Fibroblast of gingiva (primary cell): ENCODE results near the gene DIP2C.
"Not testable (repeated sequence)": the region's sequence is repeated elsewhere in the genome, so short reads cannot be mapped to it uniquely, and the experiment has no call there.

Experiments
- DNase-seq: peaks from one replicate; pipeline ENCODE4 v3.0.0-alpha.2; 2011; ENCODE audit warnings: low read depth

Gene DIP2C

DNA sequence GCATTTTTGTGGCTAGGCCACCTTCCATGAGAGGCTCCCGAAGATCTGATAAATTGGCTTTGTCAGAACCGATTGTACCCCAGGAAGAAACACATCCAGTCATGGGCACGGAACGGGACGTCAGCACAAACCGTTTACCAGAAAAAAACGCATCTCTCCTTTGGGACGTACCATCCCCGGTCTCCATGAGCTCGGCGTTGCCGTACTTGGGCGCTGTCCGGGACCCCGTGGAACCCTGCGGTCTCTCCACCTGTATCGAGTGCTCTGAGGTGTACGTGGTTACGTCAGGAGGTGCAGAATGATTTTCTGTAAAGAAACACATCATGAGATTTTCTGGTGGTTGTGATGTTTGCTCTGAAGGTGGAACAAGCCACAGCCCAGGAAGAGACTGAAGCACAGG is 270.6 kb downstream of the DIP2C start:
- no peak for DNase-seq

DNA sequence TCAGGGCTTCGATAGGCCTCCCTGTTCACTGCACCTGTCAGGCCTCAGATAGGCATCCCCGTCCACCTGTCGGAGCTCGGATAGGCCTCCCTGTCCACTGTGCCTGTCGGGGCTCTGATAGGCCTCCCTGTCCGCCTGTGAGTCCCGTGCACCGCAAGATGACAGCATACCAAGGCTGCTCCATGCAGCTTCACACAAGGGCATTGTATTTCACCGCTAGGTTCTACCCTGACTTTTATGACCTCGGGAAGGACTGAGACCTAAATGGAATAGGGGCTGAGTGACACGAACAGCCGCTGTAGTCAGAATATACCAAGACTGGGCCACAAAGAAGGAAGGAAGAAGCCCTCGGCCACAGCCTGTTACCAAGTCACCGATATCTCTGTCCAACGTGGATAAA is 271.2 kb downstream of the DIP2C start:
- no peak for DNase-seq

DNA sequence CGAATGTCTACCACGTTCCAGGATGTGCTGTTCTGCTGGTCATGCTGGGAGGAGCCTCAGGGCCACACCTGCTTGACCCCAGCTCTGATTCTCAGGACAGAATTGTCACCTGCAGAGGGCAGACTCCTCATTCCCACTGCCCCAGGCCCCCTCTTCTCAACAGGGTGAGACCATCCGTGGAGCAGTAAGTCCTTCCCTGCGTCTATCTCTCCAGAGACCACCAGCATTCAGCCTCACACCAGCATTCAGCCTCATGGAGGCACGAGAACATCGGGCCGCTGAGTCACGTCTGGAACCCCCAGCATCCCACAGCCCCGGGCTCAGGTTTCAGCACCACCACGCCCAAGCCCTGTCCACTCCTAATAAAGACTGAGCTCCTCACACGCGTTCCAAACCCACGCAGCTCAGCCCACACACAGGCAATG is 273.4 kb downstream of the DIP2C start:
- DNase-seq = no peak

DNA sequence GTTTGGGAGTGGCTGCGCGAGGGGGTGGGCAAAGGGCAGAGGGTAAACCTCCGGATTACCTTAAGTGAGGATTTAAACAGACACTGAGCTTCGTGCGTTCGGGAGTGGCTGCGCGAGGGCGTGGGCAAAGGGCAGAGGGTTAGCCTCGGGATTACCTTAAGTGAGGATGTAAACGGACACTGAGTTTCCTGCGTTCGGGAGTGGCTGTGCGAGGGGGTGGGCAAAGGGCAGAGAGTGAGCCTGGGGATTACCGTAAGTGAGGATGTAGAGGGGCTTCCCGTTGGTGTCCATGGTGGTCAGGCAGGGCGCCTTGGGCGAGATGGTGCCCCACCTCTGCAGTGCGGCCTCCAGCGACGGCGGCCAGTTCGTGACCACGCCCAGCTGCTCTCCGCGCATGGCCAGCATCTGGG is 275.8 kb downstream of the DIP2C start:
- DNase-seq = no peak

DNA sequence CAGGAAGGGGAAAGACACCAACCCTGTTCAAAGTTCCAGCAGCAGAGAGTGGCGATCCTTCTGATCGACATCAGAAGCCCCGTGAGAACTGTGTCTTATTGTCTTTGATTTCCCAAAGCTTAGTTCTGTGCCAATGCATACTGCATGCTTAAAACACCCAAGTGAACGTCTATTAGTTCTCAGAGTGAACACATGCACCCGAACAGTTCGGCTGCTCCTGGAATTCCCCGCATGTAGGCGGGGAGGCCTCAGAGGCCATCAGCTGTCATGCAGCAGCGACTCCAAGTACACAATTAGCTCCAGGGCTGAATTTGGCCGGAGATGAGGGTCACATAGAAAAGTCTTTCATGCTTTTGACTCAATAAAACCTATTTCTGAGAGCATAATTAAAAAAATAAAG is 277.4 kb downstream of the DIP2C start:
- no peak for DNase-seq

DNA sequence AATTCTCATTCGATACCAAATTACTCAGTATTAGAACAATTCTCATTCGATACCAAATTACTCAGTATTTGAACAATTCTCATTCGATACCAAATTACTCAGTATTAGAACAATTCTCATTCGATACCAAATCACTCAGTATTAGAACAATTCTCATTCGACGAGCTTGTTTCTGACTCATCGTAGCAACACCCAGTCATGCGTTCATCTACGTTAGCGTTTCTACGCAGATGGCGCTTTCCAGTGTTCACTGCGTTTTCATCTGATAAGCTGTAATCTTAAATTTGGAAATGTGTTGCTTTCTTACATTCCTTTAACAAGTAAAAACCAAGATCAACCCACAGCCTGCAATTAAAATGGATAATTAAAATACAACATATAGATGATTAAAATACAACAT is 277.9 kb downstream of the DIP2C start:
- no peak for DNase-seq

DNA sequence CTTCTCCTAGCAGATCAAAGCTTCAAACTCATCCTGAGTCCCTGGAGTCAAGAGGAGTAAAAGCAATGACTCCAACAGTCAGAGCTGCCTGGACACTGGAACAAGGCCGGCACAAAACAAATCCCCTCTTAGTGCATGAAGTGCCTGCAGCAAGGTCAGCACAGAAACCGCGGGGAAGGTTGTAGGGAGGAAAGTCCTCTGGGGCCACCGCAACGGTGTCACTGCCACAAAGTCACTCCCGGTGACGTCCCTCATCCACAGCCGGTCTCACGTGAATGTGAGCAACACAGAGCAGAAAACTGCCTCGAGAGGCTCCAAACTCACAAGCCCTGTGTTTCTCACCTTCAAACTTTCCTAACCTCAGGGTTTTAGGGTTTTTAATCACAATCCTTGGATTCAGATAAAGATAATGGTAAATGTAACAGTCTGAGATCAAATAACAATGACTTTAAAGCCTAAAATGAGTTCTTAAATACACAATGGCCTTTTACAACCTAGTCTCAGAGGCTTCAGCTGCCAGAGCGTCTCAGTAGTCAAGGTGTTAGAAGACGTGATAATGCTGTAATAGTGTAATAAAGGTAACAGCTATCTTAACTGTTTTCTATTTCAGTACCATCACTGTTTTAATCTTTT is 279.9 kb downstream of the DIP2C start:
- no peak for DNase-seq

DNA sequence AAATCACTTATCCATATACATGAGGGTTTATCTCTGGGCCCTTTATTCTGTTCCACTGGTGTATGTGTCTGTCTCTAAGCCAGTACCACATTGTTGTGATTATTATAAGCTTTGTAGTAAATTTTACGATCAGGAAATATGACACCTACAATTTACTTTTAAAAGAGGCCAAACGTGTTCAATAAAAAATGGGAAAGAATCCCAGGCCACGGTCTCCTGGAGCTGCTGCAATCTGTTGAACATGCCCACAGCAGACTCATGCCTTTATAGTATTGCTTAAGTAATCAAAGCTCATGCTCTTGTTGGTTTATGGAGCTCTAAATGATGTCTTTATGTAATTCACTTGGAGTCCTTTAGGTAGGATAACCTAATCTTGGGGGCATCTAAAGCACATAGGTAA is 281.2 kb downstream of the DIP2C start:
- peak; percentile 70 for DNase-seq

DNA sequence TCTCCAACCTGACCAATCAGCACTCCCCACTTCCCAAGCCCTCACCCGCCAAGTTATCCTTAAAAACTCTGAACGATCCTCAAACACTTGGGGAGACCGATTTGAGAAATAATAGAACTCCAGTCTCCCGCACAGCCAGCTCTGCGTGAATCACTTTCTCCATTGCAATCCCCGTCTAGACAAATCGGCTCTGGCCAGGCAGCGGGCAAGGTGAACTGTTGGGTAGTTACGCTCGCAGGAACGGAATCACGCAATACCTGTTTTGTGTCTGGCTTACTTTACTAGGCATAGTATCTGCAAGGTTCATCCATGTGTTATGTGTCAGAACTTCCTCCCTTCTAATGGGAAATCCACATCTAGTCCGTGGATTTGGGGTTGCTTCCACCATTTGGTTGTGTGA is 282.5 kb downstream of the DIP2C start:
- DNase-seq = no peak

DNA sequence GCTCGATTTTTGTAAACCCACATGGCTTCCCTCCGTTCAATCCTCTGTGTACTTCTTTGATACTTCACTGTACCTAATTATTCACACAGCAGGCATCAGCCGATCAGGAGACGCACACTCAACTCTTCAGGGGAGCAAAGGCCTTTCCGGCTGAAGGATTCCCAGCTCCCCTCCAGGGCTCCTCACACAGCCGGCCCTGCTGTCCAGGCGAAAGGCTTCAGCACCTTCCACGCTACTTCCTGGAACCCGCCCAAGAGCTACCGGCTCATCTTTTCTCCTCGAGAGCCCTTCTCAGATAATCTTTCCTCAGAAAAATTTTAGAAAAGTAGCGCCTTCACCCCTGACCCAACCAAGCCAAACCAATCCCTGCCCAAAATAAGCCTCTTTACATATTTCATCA is 283.8 kb downstream of the DIP2C start:
- DNase-seq = no peak

DNA sequence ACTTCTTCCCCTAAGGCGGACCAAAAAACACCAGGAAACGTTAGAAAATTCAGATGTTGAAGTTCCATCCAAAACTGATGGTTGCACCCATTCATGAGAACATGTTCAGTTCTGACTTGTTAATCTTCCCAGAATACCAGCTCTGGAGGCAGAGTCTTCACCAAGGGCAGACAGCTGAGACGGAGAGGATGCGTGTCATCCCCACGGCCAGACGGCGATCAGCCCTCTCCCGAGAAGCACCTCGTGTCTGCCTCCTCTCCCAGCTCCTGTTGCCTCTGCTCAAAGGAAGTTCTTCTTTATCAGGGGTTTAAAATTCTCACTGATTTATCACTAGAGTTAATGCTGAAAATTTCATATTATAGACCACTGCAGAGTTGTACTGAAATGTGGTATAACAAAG is 284.5 kb downstream of the DIP2C start:
- DNase-seq = no peak

DNA sequence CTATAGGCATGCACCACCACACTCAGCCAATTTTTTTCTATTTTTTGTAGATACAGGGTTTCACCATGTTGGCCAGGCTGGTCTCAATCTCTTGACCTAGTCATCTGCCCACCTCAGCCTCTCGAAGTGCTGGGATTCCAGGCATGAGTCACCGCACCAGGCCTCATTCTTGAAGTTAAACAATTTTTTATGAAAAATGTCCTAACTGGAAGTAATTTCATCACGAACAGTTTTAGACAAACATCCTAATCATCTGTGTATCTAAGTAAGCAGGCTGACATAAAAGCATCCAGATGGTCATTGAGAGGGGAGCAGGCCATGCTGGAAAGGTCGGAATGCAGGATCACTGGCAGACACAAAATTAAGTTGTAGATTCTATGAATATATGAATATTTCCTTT is 285.1 kb downstream of the DIP2C start:
- peak; percentile 91 for DNase-seq

DNA sequence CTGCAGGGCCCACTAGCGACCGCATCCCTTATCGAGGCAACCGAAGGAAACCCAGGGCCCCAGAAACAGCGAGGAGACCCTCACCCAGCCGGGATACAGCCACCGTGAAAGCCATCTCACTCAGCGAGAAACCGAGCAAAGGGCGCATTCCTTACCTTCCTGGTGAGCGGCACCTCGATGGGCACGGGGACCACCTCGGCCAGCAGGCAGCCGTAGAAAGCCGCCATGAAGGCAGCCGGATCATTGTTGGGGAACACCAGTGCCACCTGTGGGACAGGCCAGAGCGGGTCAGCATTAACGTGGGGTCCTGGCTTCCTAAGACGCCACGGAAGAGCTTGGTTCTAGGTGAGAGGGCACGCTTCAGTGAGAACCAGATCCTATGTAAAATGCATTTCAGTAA is 290.5 kb downstream of the DIP2C start:
- no peak for DNase-seq

DNA sequence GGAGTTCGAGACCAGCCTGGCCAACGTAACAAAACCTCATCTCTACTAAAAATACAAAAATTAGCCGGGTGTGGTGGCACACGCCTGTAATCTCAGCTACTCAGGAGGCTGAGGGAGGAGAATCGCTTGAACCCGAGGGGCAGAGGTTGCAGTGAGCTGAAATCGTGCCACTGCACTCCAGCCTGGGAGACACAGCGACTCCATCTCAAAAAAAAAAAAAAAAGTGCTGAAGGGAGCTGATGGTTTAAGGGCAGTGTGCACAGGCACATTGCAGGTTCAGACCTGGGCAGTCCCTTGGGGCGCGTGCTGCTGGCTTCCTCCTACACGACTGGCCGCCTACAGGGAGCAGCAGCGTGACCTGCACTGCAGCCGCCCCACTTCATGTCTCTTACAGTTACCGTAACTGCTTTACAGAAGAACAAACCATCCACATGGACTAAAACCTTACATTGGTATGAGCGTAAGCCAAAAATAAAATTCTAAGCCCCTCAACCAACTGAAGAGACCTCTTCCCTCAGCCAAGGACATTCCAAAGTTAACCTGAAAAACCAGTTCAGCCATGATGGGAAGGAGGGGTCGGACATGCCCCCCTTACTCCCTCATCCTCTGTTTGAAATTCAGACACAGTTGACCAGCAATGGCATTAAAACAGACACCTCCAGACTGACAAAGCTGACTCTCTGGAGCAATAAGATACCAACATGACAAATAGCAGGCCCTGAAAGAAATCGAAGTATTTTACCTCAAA is 292.0 kb downstream of the DIP2C start:
- DNase-seq = no peak

DNA sequence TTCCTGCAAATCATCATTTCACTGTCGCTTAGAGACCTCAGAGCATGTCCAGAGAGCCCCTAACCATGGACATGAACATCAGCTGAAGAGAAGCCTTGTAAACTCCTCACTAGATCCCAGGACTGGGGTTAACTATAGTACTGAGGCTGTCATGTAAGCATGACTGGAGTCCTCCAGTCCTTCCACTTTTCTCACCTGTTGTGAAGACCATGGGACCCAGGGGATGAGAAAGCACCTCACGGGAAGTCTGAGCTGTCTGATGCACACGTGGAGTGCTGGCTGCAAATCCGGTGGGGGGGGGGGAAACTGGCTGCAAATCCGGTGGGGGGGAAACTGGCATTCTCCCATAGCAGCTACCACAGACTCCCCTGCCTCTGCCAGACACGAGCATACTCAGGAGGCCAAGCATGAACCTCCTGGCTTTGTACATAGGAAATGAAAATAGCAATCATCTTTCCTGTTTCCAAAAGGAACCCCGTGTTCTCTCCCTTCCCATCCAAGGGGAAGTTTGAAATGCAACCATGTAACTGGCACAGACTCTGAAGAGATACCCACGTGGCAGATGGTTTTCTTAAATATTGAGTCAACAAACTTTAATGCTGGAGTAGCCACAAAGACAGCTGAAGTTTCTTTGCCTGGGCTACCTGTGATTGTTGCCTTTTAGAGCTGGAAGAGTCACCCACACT is 292.8 kb downstream of the DIP2C start:
- DNase-seq = peak; percentile 28

DNA sequence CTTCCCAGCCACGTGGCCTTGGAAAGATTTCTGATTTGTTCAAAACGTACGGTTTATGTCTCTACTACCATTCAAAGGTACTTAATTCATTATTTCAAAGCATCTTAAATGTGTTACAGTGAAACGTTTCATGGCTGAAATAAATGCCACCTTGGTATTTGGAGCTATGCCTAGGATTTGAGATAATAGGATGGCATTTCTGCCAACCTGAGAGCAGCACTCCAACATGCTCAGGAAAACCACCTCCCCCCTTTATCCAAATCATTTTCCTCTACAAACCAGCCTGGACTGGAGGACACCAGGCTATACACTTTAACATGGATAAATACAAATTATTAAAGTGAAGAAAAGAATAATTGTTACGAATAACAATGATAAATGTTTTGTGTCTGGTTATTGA is 293.4 kb downstream of the DIP2C start:
- DNase-seq = no peak

DNA sequence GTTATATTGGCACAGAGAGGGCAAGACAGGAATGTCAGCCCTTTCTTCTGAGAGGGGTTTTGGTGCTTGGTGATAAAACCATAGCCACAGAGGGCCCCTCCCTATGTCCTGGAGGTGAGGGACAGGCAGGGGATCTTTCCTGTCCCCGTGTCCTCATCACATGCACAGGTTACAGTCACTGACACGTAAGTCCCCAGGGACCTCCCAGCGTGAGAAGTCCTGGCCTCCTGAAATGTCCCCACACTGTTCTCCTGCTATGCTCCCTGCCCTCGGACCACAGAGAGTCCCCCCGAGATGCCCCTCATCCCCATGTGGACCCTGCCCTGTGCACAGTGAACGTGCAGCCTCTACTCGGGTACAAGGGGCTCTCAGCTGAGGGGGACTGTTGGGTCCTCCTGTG is 293.8 kb downstream of the DIP2C start:
- no peak for DNase-seq

DNA sequence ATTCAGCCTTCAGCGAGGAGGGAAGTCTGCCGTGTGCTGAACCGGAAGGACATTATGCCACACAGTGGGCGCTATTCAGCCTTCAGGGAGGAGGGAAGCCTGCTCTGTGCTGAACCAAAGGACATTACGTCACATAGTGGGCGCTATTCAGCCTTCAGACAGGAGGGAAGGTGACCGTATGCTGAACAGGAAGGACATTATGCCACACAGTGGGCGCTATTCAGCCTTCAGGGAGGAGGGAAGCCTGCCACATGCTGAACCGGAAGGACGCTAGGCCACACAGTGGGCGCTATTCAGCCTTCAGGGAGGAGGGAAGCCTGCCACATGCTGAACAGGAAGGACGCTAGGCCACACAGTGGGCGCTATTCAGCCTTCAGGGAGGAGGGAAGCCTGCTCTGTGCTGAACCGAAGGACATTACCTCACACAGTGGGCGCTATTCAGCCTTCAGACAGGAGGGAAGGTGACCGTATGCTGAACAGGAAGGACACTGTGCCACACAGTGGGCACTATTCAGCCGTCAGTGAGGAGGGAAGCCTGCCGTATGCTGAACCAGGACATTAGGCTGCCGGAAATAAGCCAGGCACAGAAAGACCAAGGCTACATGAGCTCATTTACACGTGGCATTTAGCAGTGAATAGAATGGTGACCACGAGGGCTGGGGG is 294.9 kb downstream of the DIP2C start:
- not testable (repeated sequence) for DNase-seq

DNA sequence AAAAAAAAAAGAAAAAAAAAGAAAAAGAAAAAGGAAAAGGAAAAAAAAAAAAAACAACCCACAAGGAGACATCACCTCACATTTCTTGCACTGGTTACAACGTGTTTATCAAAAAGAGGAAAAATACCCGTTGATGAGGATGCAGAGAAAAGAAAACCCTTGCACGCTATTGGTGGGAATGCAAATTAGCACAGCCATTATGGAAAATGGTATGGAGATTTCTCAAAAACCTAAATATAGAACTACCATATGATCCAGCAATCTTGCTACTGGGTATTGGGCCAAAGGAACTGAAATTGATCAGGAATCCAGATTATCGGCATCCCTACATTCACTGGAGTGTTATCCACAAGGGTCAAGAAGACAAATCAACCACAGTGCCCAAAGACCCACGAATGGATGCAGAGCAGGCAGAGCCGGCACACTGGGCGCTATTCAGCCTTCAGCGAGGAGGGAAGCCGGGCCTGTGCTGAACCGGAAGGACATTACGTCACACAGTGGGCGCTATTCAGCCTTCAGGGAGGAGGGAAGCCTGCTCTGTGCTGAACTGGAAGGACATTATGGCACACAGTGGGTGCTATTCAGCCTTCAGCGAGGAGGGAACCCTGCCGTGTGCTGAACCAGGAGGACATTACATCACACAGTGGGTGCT is 295.6 kb downstream of the DIP2C start:
- no peak for DNase-seq

DNA sequence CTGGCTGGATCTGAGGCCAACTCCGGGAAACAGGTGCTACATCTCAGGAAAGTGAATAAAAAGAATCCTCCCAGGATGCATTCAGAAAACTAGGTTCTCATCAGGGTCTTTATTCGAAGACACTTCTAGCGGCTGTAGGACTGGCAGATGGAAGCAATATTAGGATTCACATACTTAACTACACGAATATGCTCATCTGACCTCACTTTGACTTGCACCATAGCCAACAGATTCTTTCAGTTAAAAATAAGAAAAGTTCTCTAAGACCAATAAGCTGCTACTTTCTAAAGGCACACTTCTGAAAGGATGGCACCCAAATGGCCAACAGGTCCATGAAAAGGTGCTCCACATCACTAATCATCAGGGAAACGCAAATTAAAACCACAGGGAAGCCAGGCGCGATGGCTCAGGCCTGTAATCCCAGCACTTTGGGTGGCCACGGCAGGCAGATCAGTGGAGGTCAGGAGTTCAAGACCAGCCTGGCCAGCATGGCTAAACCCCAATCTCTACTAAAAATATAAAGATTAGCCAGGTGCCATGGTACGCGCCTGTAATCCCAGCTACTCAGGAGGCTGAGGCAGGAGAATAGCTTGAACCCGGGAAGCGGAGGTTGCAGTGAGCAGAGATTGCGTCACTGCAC is 296.2 kb downstream of the DIP2C start:
- DNase-seq = no peak

DNA sequence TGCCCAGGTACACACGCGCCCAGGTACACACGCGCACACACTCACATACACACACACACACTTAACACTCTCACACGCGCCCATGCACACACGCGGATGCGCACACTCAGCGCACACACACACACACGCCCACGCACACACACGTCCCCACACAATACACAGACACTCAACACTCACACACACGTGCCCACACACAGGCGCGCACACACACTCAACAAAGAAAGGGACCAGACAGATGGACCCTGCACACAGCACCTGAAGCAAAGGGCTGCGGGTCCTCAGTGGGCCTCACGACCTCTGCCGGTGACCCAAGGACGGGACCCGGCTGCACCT is 296.8 kb downstream of the DIP2C start:
- no peak for DNase-seq
